HCT116 (cell line): ENCODE results near the gene ZNF41. TPM values are rescaled to one million over a fixed set of nuclear protein-coding genes. Genes with fewer than 3 reads are reported as not detected.

Source experiments
- ATAC-seq: fragments of 200-7000 bp; cut with Tn5 transposase; 2 replicates; pipeline ENCODE4 v1.9.1; 2020; ENCODE audit warnings: mild to moderate bottlenecking, moderate library complexity
- BruUV-seq: library from RNA; stranded (reverse); fragments of 400-500 nt; replicated peaks from 2 replicates; lab custom pipeline; 2021; lab: Mats Ljungman, UMichigan
- CTCF ChIA-PET: fragments of 300-600 bp; sonication (Branson Sonifier 250); formaldehyde crosslinking; loops from one replicate; lab custom pipeline; 2021; ENCODE audit warnings: antibody characterized with exemption; lab: Charles Lee
- POLR2A ChIA-PET: fragments of 300-600, 350-600 bp; sonication (Branson Sonifier 250); formaldehyde crosslinking; loops from one replicate; lab custom pipeline; 2021; ENCODE audit warnings: antibody characterized with exemption; lab: Charles Lee
- RAD21 ChIA-PET, 2 experiments: fragments of 300-600 bp; sonication (Branson Sonifier 250); formaldehyde crosslinking; loops; one replicate each; lab custom pipeline; 2023; ENCODE audit warnings: low total read pairs in 2 of 2; ENCODE audit not compliant: uncharacterized antibody in 2 of 2, unreplicated experiment in 2 of 2, low non-redundant PET in 1 of 2; lab: Charles Lee
- DNase-seq: peaks from one replicate; pipeline ENCODE4 v3.0.0-alpha.2; 2010; ENCODE audit warnings: low read depth, low spot score
- H2AFZ ChIP-seq: fragments of 200-600 bp; shearing (Covaris generic), sonication (generic); 2 replicates; pipeline ENCODE4 v1.6.1; 2017; ENCODE audit warnings: low read depth, mixed run types, mixed read lengths, antibody characterized with exemption, low read length; ENCODE audit not compliant: poor library complexity, severe bottlenecking
- H3K27ac ChIP-seq: 2 replicates; pipeline ENCODE4 v1.5.1; 2012; ENCODE audit warnings: low read depth, low read length
- H3K27me3 ChIP-seq: fragments of 200-600 bp; sonication (generic); 2 replicates; pipeline ENCODE4 v1.6.1; 2016; ENCODE audit warnings: mixed run types, low read length, mixed read lengths; ENCODE audit not compliant: insufficient read depth
- H3K36me3 ChIP-seq, 2 experiments: fragments of 200-500 bp in 1 of 2; fragments of 200-600 bp in 1 of 2; sonication (Bioruptor generic) in 1 of 2; sonication (generic) in 1 of 2; 2 replicates each; pipeline versions ENCODE4 v1.5.1 to v1.6.1; 2014 to 2016; ENCODE audit warnings: low read length in 2 of 2, inconsistent platforms in 1 of 2, mixed read lengths in 1 of 2, mixed run types in 1 of 2; ENCODE audit not compliant: insufficient read depth in 2 of 2, control insufficient read depth in 1 of 2
- H3K4me1 ChIP-seq, 2 experiments: fragments of 200-600 bp in 1 of 2; sonication (generic) in 1 of 2; 2 replicates each; pipeline versions ENCODE4 v1.5.1 to v1.6.1; 2012 to 2017; ENCODE audit warnings: low read length in 2 of 2, inconsistent platforms in 1 of 2, mild to moderate bottlenecking in 1 of 2, mixed read lengths in 1 of 2, mixed run types in 1 of 2, moderate library complexity in 1 of 2; ENCODE audit not compliant: insufficient read depth in 2 of 2, control insufficient read depth in 1 of 2
- H3K4me2 ChIP-seq: fragments of 200-600 bp; sonication (generic); 2 replicates; pipeline ENCODE4 v1.6.1; 2017; ENCODE audit warnings: mixed run types, low read length, mixed read lengths
- H3K4me3 ChIP-seq, 2 experiments: fragments of 200-600 bp in 1 of 2; sonication (generic) in 1 of 2; replicated peaks in 1 of 2; 2 replicates each; pipeline ENCODE4 v1.5.1; 2011 to 2016; ENCODE audit warnings: low read length in 2 of 2, control low read depth in 1 of 2, low read depth in 1 of 2, mild to moderate bottlenecking in 1 of 2, mixed read lengths in 1 of 2, mixed run types in 1 of 2
- H3K79me2 ChIP-seq: fragments of 200-600 bp; sonication (generic); 2 replicates; pipeline ENCODE4 v1.6.1; 2017; ENCODE audit warnings: mild to moderate bottlenecking, mixed run types, low read length, moderate library complexity, mixed read lengths; ENCODE audit not compliant: insufficient read depth
- H3K9ac ChIP-seq: fragments of 200-600 bp; sonication (generic); 2 replicates; pipeline ENCODE4 v1.6.1; 2016; ENCODE audit warnings: low read length, mixed read lengths
- H3K9me2 ChIP-seq: fragments of 200-600 bp; sonication (generic), shearing (Covaris generic); 2 replicates; pipeline ENCODE4 v1.6.1; 2017; ENCODE audit warnings: mixed run types, mild to moderate bottlenecking, moderate library complexity; ENCODE audit not compliant: insufficient read depth
- H3K9me3 ChIP-seq, 2 experiments: fragments of 200-500 bp in 1 of 2; fragments of 200-600 bp in 1 of 2; sonication (Bioruptor generic) in 1 of 2; sonication (generic) in 1 of 2; 2 replicates each; pipeline ENCODE4 v1.6.1; 2014 to 2017; ENCODE audit warnings: low read length in 2 of 2, mixed read lengths in 2 of 2, inconsistent platforms in 1 of 2, low read depth in 1 of 2, mild to moderate bottlenecking in 1 of 2, mixed run types in 1 of 2, moderate library complexity in 1 of 2; ENCODE audit not compliant: control insufficient read depth in 1 of 2, insufficient read depth in 1 of 2
- H4K20me1 ChIP-seq: fragments of 200-600 bp; sonication (generic), shearing (Covaris generic); 2 replicates; pipeline ENCODE4 v1.6.1; 2017; ENCODE audit warnings: mixed run types, mild to moderate bottlenecking, moderate library complexity; ENCODE audit not compliant: insufficient read depth
- ELF1 ChIP-seq: IDR thresholded peaks from 2 replicates; pipeline ENCODE4 v1.6.1; 2012; ENCODE audit warnings: low read depth, borderline replicate concordance
- POLR2A ChIP-seq: IDR thresholded peaks from 2 replicates; pipeline ENCODE4 v1.7.0; 2011; ENCODE audit warnings: borderline replicate concordance; ENCODE audit not compliant: insufficient read depth, insufficient read length; ENCODE audit errors: extremely low read depth
- REST ChIP-seq: IDR thresholded peaks from 2 replicates; pipeline ENCODE4 v1.6.1; 2012; ENCODE audit warnings: low read depth
- TCF7L2 ChIP-seq: IDR thresholded peaks from 2 replicates; pipeline ENCODE4 v1.7.0; 2011; ENCODE audit warnings: borderline replicate concordance, inconsistent platforms; ENCODE audit not compliant: insufficient read depth, insufficient read length; ENCODE audit errors: extremely low read depth
- ZBTB33 ChIP-seq: IDR thresholded peaks from 2 replicates; pipeline ENCODE4 v1.6.1; 2011; ENCODE audit warnings: mild to moderate bottlenecking, low read length, moderate library complexity; ENCODE audit not compliant: insufficient replicate concordance; ENCODE audit errors: extremely low read depth
- ZNF274 ChIP-seq: fragments of 200-500 bp; sonication (Bioruptor generic); IDR thresholded peaks from 2 replicates; pipeline ENCODE4 v1.6.1; 2014; ENCODE audit warnings: mild to moderate bottlenecking, low read depth, low read length, inconsistent platforms
- intact Hi-C: fragments of 100-400 bp; cut with micrococcal nuclease; formaldehyde crosslinking; loops from 2 replicates; pipeline ENCODE4 v1.10.0; 2022
- total RNA-seq: library from RNA; stranded (reverse); gene quantifications from one replicate; pipeline ENCODE4 v1.2.1, GENCODE V29; 2021; ENCODE audit not compliant: unreplicated experiment

ZNF41 gene
- total RNA-seq, 1 experiment from 2014 or later: 7.4 TPM

GRCh38 chrX:47481160-47481559, 1.9 kb downstream of the ZNF41 start:
- intact Hi-C loops: loop anchor here (5.0 kb wide), 1 partner anchor 289 kb away; the partner anchor contains the start of gene UBA1
- no TSS peak for BruUV-seq
- Histone ChIP-seq H3K27ac (no peak overlapping the region), H3K4me2 (peak overlapping the region; percentile 76; the same call in 1 of the 2 replicates), H3K79me2 (peaks cover 36% of the 10 kb centered on the region), H3K9ac (no peak overlapping the region), H3K9me3 (no peaks in the 10 kb centered on the region), H3K4me3 (no peak overlapping the region; a peak in 1 of 4 replicates), H3K36me3 (no peaks in the 10 kb centered on the region), H3K4me1 (peaks cover 0 to 21% of the 10 kb centered on the region in 2 experiments; a peak in 2 of 4 replicates), H2AFZ (no peak overlapping the region), H3K9me2 (no peaks in the 10 kb centered on the region), H4K20me1 (no peaks in the 10 kb centered on the region), H3K27me3 (no peaks in the 10 kb centered on the region)
- ChIA-PET RAD21 (no interaction called here), CTCF (no interaction called here), POLR2A (no interaction called here)
- ATAC-seq: no peak
- no peak for TF ChIP-seq TCF7L2
- TF ChIP-seq ELF1: no peak
- no peak for TF ChIP-seq POLR2A
- TF ChIP-seq REST: no peak
- no peak for TF ChIP-seq ZBTB33
- no peak for TF ChIP-seq ZNF274
- DNase-seq: no peak
